IPS-11a (cell line): ENCODE measurements around the gene TMEM176A.

Experiments used
- H3K4me3 ChIP-seq: one replicate; pipeline ENCODE4 v1.5.1; 2013; ENCODE audit warnings: low read depth, low read length, control low read depth

The TMEM176A gene

GRCh38 chr7:150846291-150847115, 45.9 kb downstream of the TMEM176A start:
- H3K4me3 ChIP-seq = no peak overlapping the region

- no peak overlapping the region for H3K4me3 ChIP-seq
These were observed 47.0 kb downstream of the TMEM176A start for GRCh38 chr7:150847536-150847935.

DNA sequence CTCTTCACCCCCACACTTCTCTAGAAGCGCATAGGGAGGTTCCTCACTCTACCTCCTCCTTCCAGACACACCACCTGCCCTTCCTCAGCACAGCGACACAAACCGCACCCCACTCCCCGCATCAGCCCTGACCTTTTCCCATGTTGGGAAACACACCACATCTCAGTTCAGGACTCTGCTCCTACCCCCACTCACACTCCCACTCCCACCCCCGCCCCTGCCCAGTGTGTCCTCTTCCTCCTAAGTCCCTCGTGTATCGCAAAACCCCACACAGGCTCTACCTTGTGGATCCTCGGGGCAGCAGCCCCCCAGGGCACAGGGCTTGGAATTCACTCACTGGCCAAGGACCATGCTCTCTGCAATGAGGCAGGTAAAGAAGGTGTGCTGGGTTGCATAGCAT, 47.5 kb downstream of the TMEM176A start:
- H3K4me3 ChIP-seq = no peak overlapping the region

DNA sequence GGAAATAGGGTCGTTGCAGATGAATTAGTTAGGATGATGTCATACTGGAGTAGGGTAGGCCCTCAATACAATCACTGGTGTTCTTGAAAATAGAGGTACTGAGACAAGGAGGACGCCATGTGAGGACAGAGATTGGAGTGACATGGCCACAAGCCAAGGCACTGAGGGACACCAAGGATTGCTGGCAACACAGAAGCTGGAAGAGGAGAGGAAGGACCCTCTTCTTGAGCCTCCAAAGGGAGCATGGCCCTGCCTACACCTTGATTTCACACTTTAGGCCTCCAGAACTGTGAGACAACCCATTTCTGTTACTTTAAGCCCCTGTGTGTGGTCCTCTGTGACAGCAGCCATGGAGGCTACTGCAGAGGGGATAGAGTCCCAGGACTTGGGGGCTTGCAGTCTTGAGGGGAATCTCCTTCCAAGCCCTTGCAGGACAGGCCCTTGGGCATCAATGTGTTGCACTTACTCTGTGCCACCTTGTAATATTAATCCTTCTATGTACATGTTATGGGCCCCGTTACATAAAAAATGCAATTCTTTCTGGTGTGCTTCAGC, 48.1 kb downstream of the TMEM176A start:
- no peak overlapping the region for H3K4me3 ChIP-seq

- no peak overlapping the region for H3K4me3 ChIP-seq
These were observed 48.7 kb downstream of the TMEM176A start for GRCh38 chr7:150849204-150849775.

GRCh38 chr7:150850273-150850672, 49.7 kb downstream of the TMEM176A start:
- H3K4me3 ChIP-seq = no peak overlapping the region

DNA sequence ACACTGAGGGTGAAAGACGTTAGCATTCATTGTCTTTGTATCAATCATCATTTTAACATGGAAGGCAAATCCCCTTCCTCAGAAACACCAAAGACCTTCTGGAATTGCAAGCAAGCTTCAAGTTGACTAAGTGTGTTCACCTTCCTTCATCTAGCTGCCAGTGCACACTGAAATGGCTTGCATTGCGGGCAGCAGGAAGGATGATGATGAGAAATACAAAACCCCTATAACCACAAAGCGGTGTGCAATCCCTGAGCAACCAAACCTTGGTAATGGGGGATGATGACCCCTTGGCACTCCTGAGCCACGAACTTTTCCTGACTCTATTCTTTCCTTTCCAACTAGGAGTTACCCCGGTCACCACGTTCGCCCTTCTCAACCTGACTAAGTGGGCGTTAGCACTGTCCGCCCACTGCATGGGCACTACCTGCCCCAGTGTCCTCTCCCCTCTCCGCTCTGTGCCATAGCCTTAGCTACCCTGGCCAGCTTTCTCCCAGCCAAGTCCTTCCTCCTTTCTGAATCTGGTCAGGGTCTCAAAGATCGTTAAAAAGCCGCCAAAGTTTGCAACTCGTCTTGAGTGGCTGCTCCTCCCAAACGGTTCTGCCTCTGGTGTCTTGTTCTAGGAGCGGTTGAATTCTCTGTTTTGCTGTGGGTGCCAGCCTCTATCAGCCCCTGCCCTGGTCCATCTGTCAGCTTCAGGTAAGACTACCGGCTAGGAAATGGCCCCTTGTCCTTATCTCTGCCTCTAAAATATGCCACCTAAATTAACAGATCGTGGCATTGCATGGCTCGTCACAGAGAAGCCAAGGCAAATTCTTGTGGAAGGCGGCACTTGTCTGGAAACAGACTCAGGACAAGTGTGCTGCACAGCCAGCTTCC, 51.2 kb downstream of the TMEM176A start:
- H3K4me3 ChIP-seq = no peak overlapping the region

DNA sequence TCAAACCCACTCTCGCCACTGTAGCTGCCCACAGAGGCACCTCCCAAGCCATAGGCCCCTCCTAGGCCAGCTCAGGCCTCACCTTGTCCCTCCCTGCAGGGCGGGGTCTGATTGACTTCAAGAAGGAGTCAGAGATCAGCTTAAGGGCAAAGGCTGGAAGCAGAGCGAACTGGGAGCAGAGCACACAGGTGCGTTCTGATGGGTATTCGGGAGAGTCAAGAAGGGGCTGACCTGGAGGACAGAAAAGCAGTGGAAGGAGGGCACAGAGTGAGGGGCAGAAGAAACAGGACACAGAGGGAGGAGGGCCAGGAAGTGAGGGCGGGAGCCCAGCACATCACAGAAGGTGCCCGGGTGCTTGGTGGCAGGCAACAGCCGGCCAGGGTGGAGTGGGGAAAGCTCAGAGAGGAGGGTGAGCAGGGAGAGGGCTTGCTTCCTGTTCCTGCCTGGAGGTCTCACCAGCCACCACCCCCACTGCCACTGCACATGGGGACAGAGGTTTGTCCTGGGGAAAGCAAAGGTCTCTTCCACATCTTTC, 51.9 kb downstream of the TMEM176A start, which contains the start of gene AOC1:
Gene AOC1, plus strand, starts transcription at position 147 of the 535 bp plus-strand sequence. CDS start 3,954 bp downstream, outside the sequence.
- no peak within 1 kb of the TSS for H3K4me3 ChIP-seq

GRCh38 chr7:150854066-150855000, 53.8 kb downstream of the TMEM176A start:
- no peak overlapping the region for H3K4me3 ChIP-seq
